Measurements from ENCODE around the gene VASN.

DNA sequence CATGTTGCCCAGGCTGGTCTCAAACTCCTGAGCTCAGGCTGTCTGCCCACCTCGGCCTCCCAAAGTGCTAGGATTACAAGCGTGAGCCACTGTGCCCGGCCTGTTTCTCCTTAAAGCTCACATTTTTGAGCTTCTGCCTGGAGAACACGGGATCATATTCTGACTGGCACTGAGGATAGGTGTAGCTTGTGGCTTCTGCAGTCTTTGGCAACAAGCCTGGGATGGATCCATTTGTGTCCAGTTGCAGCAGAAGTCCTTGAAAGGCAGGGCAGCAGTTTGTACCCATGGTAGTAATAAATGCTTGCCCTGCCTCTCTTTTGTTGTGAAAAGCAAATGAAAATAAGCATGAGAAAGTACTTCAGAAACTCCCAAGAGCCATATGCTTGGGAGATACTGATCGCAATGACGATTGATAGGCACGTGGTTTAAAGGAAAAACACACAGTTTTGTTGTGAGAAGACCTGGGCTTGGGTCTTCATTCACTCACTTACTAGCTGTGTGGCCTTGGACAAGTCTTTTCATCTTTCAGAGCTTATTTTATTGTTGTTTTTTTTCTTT, 47.8 kb downstream of the VASN start:
- TF ChIP-seq POLR2A (IDR thresholded peaks at IDR 0.05) (no peak), CTCF (IDR thresholded peaks at IDR 0.05) (no peak)

Data from breast epithelium (tissue), 3 donors.